Heart right ventricle (tissue), 16 donors: ENCODE data around the gene MAPKAPK2. TPM values are rescaled to one million over a fixed set of nuclear protein-coding genes. Genes with fewer than 3 reads are reported as not detected.
"Not testable (repeated sequence)": the region's sequence is repeated elsewhere in the genome, so short reads cannot be mapped to it uniquely, and the experiment has no call there.

Experiments
- ATAC-seq, 8 donors: fragments of 200-7000 bp; cut with Tn5 transposase; one replicate each; pipeline ENCODE4 v1.9.1; 2020; ENCODE audit warnings: mild to moderate bottlenecking in 8 of 8, moderate library complexity in 8 of 8, moderate number of reproducible peaks in 1 of 8
- DNase-seq, 2 donors: peaks; one replicate each; pipeline ENCODE4 v3.0.0-alpha.2; 2020
- H3K27ac ChIP-seq, 10 donors: fragments of 200-600 bp; sonication (generic) in 2 of 10; one replicate each; pipeline versions ENCODE4 v1.5.0 to v1.8.0; 2020 to 2022; ENCODE audit warnings: mild to moderate bottlenecking in 3 of 10
- H3K27me3 ChIP-seq, 7 donors: fragments of 200-600 bp; one replicate each; pipeline ENCODE4 v1.8.0; 2021 to 2022; ENCODE audit warnings: mild to moderate bottlenecking in 2 of 7
- H3K36me3 ChIP-seq, 9 donors: fragments of 200-600 bp; sonication (generic) in 1 of 9; one replicate each; pipeline versions ENCODE4 v1.5.0 to v1.8.0; 2020 to 2022; ENCODE audit warnings: mild to moderate bottlenecking in 2 of 9
- H3K4me1 ChIP-seq, 9 donors: fragments of 200-600 bp; sonication (generic) in 1 of 9; one replicate each; pipeline versions ENCODE4 v1.5.0 to v1.8.0; 2020 to 2022; ENCODE audit warnings: mild to moderate bottlenecking in 4 of 9
- H3K4me3 ChIP-seq, 10 donors: fragments of 200-600 bp; sonication (generic) in 2 of 10; one replicate each; pipeline versions ENCODE4 v1.5.0 to v1.8.0; 2020 to 2022; ENCODE audit warnings: mild to moderate bottlenecking in 7 of 10, moderate library complexity in 2 of 10
- H3K9me3 ChIP-seq, 11 donors: fragments of 200-600 bp in 10 of 11; sonication (generic) in 2 of 11; one replicate each; pipeline versions ENCODE4 v1.5.0 to v1.8.0; 2013 to 2022; ENCODE audit warnings: mild to moderate bottlenecking in 2 of 11, control low read depth in 1 of 11, moderate library complexity in 1 of 11
- CTCF ChIP-seq, 9 donors: fragments of 200-600 bp; sonication (generic) in 2 of 9; IDR thresholded peaks; one replicate each; pipeline versions ENCODE4 v1.5.0 to v1.8.0; 2021 to 2022; ENCODE audit warnings: antibody characterized with exemption in 9 of 9, mild to moderate bottlenecking in 5 of 9, moderate library complexity in 1 of 9
- WGBS, 2 donors: extraction: QIAGEN DNeasy Blood & Tissue Kit; methylation state at CpG; one replicate each; pipeline ENCODE4 v1.1.7; 2013; ENCODE audit warnings: inconsistent platforms in 1 of 2; 5-methylcytosine and 5-hydroxymethylcytosine counted together
- intact Hi-C, 10 donors: fragments of 100-400 bp; cut with DNase I; formaldehyde crosslinking; loops; one replicate each; pipeline versions ENCODE4 v1.11.1 to v1.14.2; 2022
- polyA plus RNA-seq, 2 donors: library from polyadenylated mRNA; stranded (reverse); fragments of 200-250 nt; gene quantifications; one replicate each; pipeline ENCODE4 v1.2.3, GENCODE V29; 2013
- total RNA-seq, 10 donors: library from RNA; stranded (reverse); fragmentation: NEBNext Ultra II Directional in 3 of 10; extraction: Animal tissue kit (Norgen Biotek cat#: 25700) in 3 of 10; gene quantifications; one replicate each; pipeline versions ENCODE4 v1.2.1 to v1.2.4, GENCODE V29; 2021 to 2023
- donor health status: Arrhythmogenic right ventricular cardiomyopathy.
- donor health status: ischemic (EF 13 %, LVEDD 7.1; RV severe dilation, severe dysfunction).
- donor health status: healthy with polysubstance abuse.
- donor health status: DM: no; HTN: yes; CAD: no.
- donor health status: DM: no; HTN: no; CAD: no.
- donor health status: ischemic (EF 25% LVEDD 6.9; RV normal size, moderate dysfunction).
- donor health status: ischemic (EF 25% LVEDD 5.7; RV mildly dilated, moderate dysfunction).
- donor health status: healthy.
- donor health status: DM: yes; HTN: yes; CAD: no.
- donor health status: Ischemic cardiomyopathy.
- donor health status: ischemic (EF 35%, LVEDD 5.7; RV mildly dilated, moderate dysfunction).
- donor health status: nonischemic (EF 11% LVEDD 7.7; RV severe dilation, severe dysfunction).
- donor health status: DM: yes; HTN: yes; CAD: no.
- donor health status: PGD.
- donor health status: ischemic (EF 29% LVEDD 5.4; RV normal size, mild dysfunction).
- donor health status: nonischemic (EF 23%, LVEDD 6.1; RV moderate dilation, normal function).

The MAPKAPK2 gene
- total and polyA plus RNA-seq, 12 donors = 101 to 323 (median 219) TPM

GRCh38 chr1:206636671-206637070, 48.0 kb upstream of the MAPKAPK2 start:
- no peak for TF ChIP-seq CTCF (IDR thresholded peaks at IDR 0.05)
- no peak for DNase-seq
- intact Hi-C loops = loop anchor here in 7 of 10 donors (2.0 to 10.0 kb wide), 5 partner anchors 16 to 438 kb away; no protein-coding TSS in a partner anchor
- Histone ChIP-seq H3K36me3 (peaks cover 0 to 33% (median 4%) of the 10 kb centered on the region in 9 donors), H3K27me3 (peaks cover 0 to 10% (median 0%) of the 10 kb centered on the region in 7 donors), H3K9me3 (no peaks in the 10 kb centered on the region), H3K4me3 (peak overlapping the region in 7 of 10 donors; percentile 81 to 98 (median 95)), H3K27ac (peak overlapping the region in 7 of 10 donors; percentile 13 to 94 (median 90)), H3K4me1 (peaks cover 0 to 61% (median 30%) of the 10 kb centered on the region in 9 donors)
- 24 to 26% methylated on average over 4 of the region's 4 CpGs for WGBS, 2 donors
- ATAC-seq = no peak

- Histone ChIP-seq H3K27ac (peak overlapping the region in 4 of 10 donors; percentile 13 to 94 (median 92)), H3K9me3 (no peaks in the 10 kb centered on the region), H3K36me3 (peaks cover 0 to 33% (median 4%) of the 10 kb centered on the region in 9 donors), H3K4me1 (peaks cover 0 to 61% (median 30%) of the 10 kb centered on the region in 9 donors), H3K27me3 (peaks cover 0 to 10% (median 0%) of the 10 kb centered on the region in 7 donors), H3K4me3 (peak overlapping the region in 2 of 10 donors; percentile 94 to 96)
- ATAC-seq (no peak), DNase-seq (no peak)
- intact Hi-C loops = loop anchor here in 7 of 10 donors (2.0 to 10.0 kb wide), 5 partner anchors 15 to 437 kb away; no protein-coding TSS in a partner anchor
- no peak for TF ChIP-seq CTCF (IDR thresholded peaks at IDR 0.05)
Observed at GRCh38 chr1:206637605-206638004, 47.1 kb upstream of the MAPKAPK2 start.

- intact Hi-C loops, ATAC-seq, H3K27me3 ChIP-seq, DNase-seq, H3K27ac ChIP-seq, H3K9me3 ChIP-seq, H3K4me3 ChIP-seq: not testable (repeated sequence)
- Histone ChIP-seq H3K36me3 (peaks cover 0 to 55% (median 4%) of the 10 kb centered on the region in 9 donors), H3K4me1 (peaks cover 0 to 32% (median 9%) of the 10 kb centered on the region in 9 donors)
- 74% methylated on average over 2 of the region's 2 CpGs for WGBS, 2 donors
Observed at GRCh38 chr1:206642074-206642473, 42.6 kb upstream of the MAPKAPK2 start.

- H3K36me3 ChIP-seq = peaks cover 0 to 63% (median 12%) of the 10 kb centered on the region in 9 donors
- H3K9me3 ChIP-seq = no peaks in the 10 kb centered on the region
- H3K27ac ChIP-seq = peak overlapping the region in 1 of 10 donors; percentile 20
- WGBS, 2 donors = 62 to 68% methylated on average over 3 of the region's 3 CpGs
- ATAC-seq (no peak), DNase-seq (no peak)
- H3K4me1 ChIP-seq = peaks cover 0 to 25% (median under 1%) of the 10 kb centered on the region in 9 donors
- no peak for TF ChIP-seq CTCF (IDR thresholded peaks at IDR 0.05)
- no peak overlapping the region for H3K4me3 ChIP-seq
- intact Hi-C loops = no loop called here
- H3K27me3 ChIP-seq = no peaks in the 10 kb centered on the region
Observed at GRCh38 chr1:206643118-206643698, 41.5 kb upstream of the MAPKAPK2 start.

GRCh38 chr1:206646504-206646903, 38.2 kb upstream of the MAPKAPK2 start:
- peaks cover 0 to 52% (median 7%) of the 10 kb centered on the region in 9 donors for H3K36me3 ChIP-seq
- no peak overlapping the region for H3K27ac ChIP-seq
- DNase-seq (no peak), ATAC-seq (no peak)
- intact Hi-C loops = no loop called here
- WGBS, 2 donors = 92 to 93% methylated on average over 1 of the region's 1 CpG
- no peak for TF ChIP-seq CTCF (IDR thresholded peaks at IDR 0.05)
- H3K9me3 ChIP-seq = no peaks in the 10 kb centered on the region
- peaks cover 14 to 39% (median 23%) of the 10 kb centered on the region in 9 donors for H3K4me1 ChIP-seq
- no peak overlapping the region for H3K4me3 ChIP-seq
- H3K27me3 ChIP-seq = no peaks in the 10 kb centered on the region
